K562 (cell line): Measurements from ENCODE around the gene FMNL3. TPM values are rescaled to one million over a fixed set of nuclear protein-coding genes. Genes with fewer than 3 reads are reported as not detected.

Experiments
- CHCHD3 ChIP-seq: fragments of 250-450 bp; sonication (Bioruptor Pico); IDR thresholded peaks from 2 replicates; pipeline ENCODE4 v2.1.2; 2022; ENCODE audit warnings: mild to moderate bottlenecking
- FOXP4 ChIP-seq: sonication (generic); formaldehyde crosslinking; IDR thresholded peaks from 2 replicates; pipeline ENCODE4 v1.8.0; 2022; ENCODE audit warnings: mild to moderate bottlenecking, missing genetic modification reagents, borderline replicate concordance
- MEIS2 ChIP-seq: fragments of 450-650 bp; IDR thresholded peaks from 2 replicates; pipeline ENCODE4 v1.6.1; 2014; ENCODE audit warnings: mild to moderate bottlenecking; ENCODE audit not compliant: partially characterized antibody
- PATZ1 ChIP-seq: fragments of 250-450 bp; sonication (Bioruptor Pico); IDR thresholded peaks from 2 replicates; pipeline ENCODE4 v1.5.0; 2020; ENCODE audit warnings: mild to moderate bottlenecking, borderline replicate concordance
- RNF219 ChIP-seq: fragments of 250-450 bp; sonication (Bioruptor Pico); IDR thresholded peaks from 2 replicates; pipeline ENCODE4 v1.5.0; 2022; ENCODE audit warnings: mild to moderate bottlenecking
- YY1 ChIP-seq, 3 experiments: IDR thresholded peaks; 2 replicates each; pipeline ENCODE4 v1.6.1; 2011; ENCODE audit warnings: low read length in 2 of 3, mild to moderate bottlenecking in 2 of 3, moderate library complexity in 2 of 3, borderline replicate concordance in 1 of 3, control low read depth in 1 of 3, low read depth in 1 of 3; ENCODE audit not compliant: insufficient read depth in 3 of 3, insufficient replicate concordance in 2 of 3, control insufficient read depth in 1 of 3, insufficient read length in 1 of 3; ENCODE audit errors: extremely low read depth in 1 of 3
- ZBTB40 ChIP-seq, 2 experiments: fragments of 450-650 bp in 1 of 2; sonication (generic) in 1 of 2; formaldehyde crosslinking in 1 of 2; IDR thresholded peaks; 2 replicates each; pipeline versions ENCODE4 v1.7.1 to v1.9.0; 2016 to 2022; ENCODE audit warnings: inconsistent platforms in 1 of 2, mild to moderate bottlenecking in 1 of 2, missing genetic modification reagents in 1 of 2
- polyA plus RNA-seq, 8 experiments: library from polyadenylated mRNA; depleted of rRNA in 4 of 8; stranded (reverse) in 5 of 8; unstranded in 3 of 8; fragments of >200 nt; fragmentation: Nextera tagmentation in 2 of 8; fragmentation: Illumina TruSeq in 1 of 8; extraction: Ambion mirVana in 2 of 8; extraction: Trizol in 1 of 8; gene quantifications; 2 replicates each; pipeline versions ENCODE4 v1.2.1 to v1.2.3, GENCODE V29; 2011 to 2014; ENCODE audit warnings: inconsistent platforms in 1 of 8, missing spikeins in 1 of 8
- total RNA-seq, 7 experiments: library from RNA; depleted of rRNA in 6 of 7; stranded (reverse); fragments of >200 nt in 6 of 7; fragmentation: Illumina TruSeq in 2 of 7; extraction: Trizol in 2 of 7; gene quantifications; 2 replicates each; pipeline versions ENCODE4 v1.2.1 to v1.2.3, GENCODE V29; 2011 to 2021; ENCODE audit warnings: low replicate concordance in 1 of 7

FMNL3 gene
- total and polyA plus RNA-seq, 9 of the 15 experiments (the other 6 are each of a cell fraction or from before 2014, with no cell fraction given): 0.49 to 14.4 (median 6.8) TPM

- peak; percentile 81 for TF ChIP-seq ZBTB40 (IDR thresholded peaks at IDR 0.05)
- TF ChIP-seq ZBTB40 (CRISPR knock-in tag; IDR thresholded peaks at IDR 0.05): no peak
- TF ChIP-seq CHCHD3: no peak
- peak; percentile 56 for TF ChIP-seq MEIS2
- TF ChIP-seq YY1 (IDR thresholded peaks at IDR 0.05; ENCODE audit: borderline replicate concordance in 1 of 3, control insufficient read depth in 1 of 3, extremely low read depth in 1 of 3, insufficient read depth in 3 of 3, insufficient read length in 1 of 3, insufficient replicate concordance in 2 of 3, low read depth in 1 of 3, low read length in 2 of 3): peak in 2 of 3 experiments; percentile 47 to 48
- no peak for TF ChIP-seq FOXP4 (CRISPR knock-in tag)
- TF ChIP-seq PATZ1 (CRISPR knock-in tag): no peak
- no peak for TF ChIP-seq RNF219 (CRISPR knock-in tag)
- TF ChIP-seq, all 486 proteins: peak for 96
These were observed 44.0 kb downstream of the FMNL3 start (continued) for GRCh38 chr12:49662998-49663843.
